HG02678 (cell line): ENCODE measurements around the gene GOLT1A.
"Not testable (repeated sequence)": the region's sequence is repeated elsewhere in the genome, so short reads cannot be mapped to it uniquely, and the experiment has no call there.

Experiments used
- ATAC-seq: cut with Tn5 transposase; IDR thresholded peaks from one replicate; pipeline ENCODE4 v1.9.1; 2021; ENCODE audit warnings: mild to moderate bottlenecking, moderate library complexity; ENCODE audit not compliant: unreplicated experiment

The GOLT1A gene

GRCh38 chr1:204249736-204250427 lies 36.1 kb upstream of the GOLT1A start:
- ATAC-seq = no peak

- no peak for ATAC-seq
Measured at GRCh38 chr1:204248954-204249353, 35.2 kb upstream of the GOLT1A start.

GRCh38 chr1:204246876-204247275 lies 33.1 kb upstream of the GOLT1A start:
- ATAC-seq = no peak

GRCh38 chr1:204242920-204243319 lies 29.1 kb upstream of the GOLT1A start:
- no peak for ATAC-seq

- ATAC-seq = no peak
Measured at GRCh38 chr1:204241914-204242313, 28.1 kb upstream of the GOLT1A start.

- no peak for ATAC-seq
Measured at GRCh38 chr1:204241050-204241449, 27.3 kb upstream of the GOLT1A start.

- ATAC-seq = no peak
Measured at GRCh38 chr1:204240233-204240632, 26.4 kb upstream of the GOLT1A start.

GRCh38 chr1:204239401-204239800 lies 25.6 kb upstream of the GOLT1A start:
- ATAC-seq = not testable (repeated sequence)

- not testable (repeated sequence) for ATAC-seq
Measured at GRCh38 chr1:204238520-204238919, 24.7 kb upstream of the GOLT1A start.

- ATAC-seq = not testable (repeated sequence)
Measured at GRCh38 chr1:204237515-204237914, 23.7 kb upstream of the GOLT1A start.

- ATAC-seq = no peak
Measured at GRCh38 chr1:204232526-204232925, 18.7 kb upstream of the GOLT1A start.

GRCh38 chr1:204230211-204230610 lies 16.4 kb upstream of the GOLT1A start:
- no peak for ATAC-seq

GRCh38 chr1:204228896-204229295 lies 15.1 kb upstream of the GOLT1A start:
- no peak for ATAC-seq

- ATAC-seq = no peak
Measured at GRCh38 chr1:204227996-204228785, 14.4 kb upstream of the GOLT1A start.

GRCh38 chr1:204227351-204227750 lies 13.6 kb upstream of the GOLT1A start:
- no peak for ATAC-seq

GRCh38 chr1:204225841-204226735 lies 12.3 kb upstream of the GOLT1A start:
- ATAC-seq = no peak

GRCh38 chr1:204224655-204225054 lies 10.9 kb upstream of the GOLT1A start:
- no peak for ATAC-seq

- ATAC-seq = no peak
Measured at GRCh38 chr1:204223129-204223860, 9.5 kb upstream of the GOLT1A start.

GRCh38 chr1:204222764-204223055 lies 8.9 kb upstream of the GOLT1A start:
- no peak for ATAC-seq

- ATAC-seq = no peak
Measured at GRCh38 chr1:204222006-204222763, 8.4 kb upstream of the GOLT1A start.
